Measurements from ENCODE around the gene EFCAB8. TPM values are rescaled to one million over a fixed set of nuclear protein-coding genes. Genes with fewer than 3 reads are reported as not detected.

The EFCAB8 gene
- total RNA-seq, 1 donor = 1.3 TPM

GRCh38 chr20:32820698-32821377 lies 37.9 kb upstream of the EFCAB8 start:
- H3K4me3 ChIP-seq (ENCODE audit: low read depth, low read length) = peak overlapping the region; percentile 92
- DNase-seq (ENCODE audit: low read depth) = peak; percentile 11
- no peak for TF ChIP-seq CTCF (IDR thresholded peaks at IDR 0.05; ENCODE audit: insufficient read depth, low read depth, low read length)

- no peak for DNase-seq (ENCODE audit: low read depth)
- no peak overlapping the region for H3K4me3 ChIP-seq (ENCODE audit: low read depth, low read length)
- TF ChIP-seq CTCF (IDR thresholded peaks at IDR 0.05; ENCODE audit: insufficient read depth, low read depth, low read length) = no peak
Measured at GRCh38 chr20:32822225-32822624, 36.5 kb upstream of the EFCAB8 start.

- no peak overlapping the region for H3K4me3 ChIP-seq (ENCODE audit: low read depth, low read length)
- TF ChIP-seq CTCF (IDR thresholded peaks at IDR 0.05; ENCODE audit: insufficient read depth, low read depth, low read length) = peak; percentile 25
- DNase-seq (ENCODE audit: low read depth) = peak; percentile 92
Measured at GRCh38 chr20:32823078-32823477, 35.6 kb upstream of the EFCAB8 start.

- DNase-seq (ENCODE audit: low read depth) = peak; percentile 67
- TF ChIP-seq CTCF (IDR thresholded peaks at IDR 0.05; ENCODE audit: insufficient read depth, low read depth, low read length) = no peak
- no peak overlapping the region for H3K4me3 ChIP-seq (ENCODE audit: low read depth, low read length)
Measured at GRCh38 chr20:32823737-32824588, 34.8 kb upstream of the EFCAB8 start.

GRCh38 chr20:32828029-32828680 lies 30.6 kb upstream of the EFCAB8 start:
- TF ChIP-seq CTCF (IDR thresholded peaks at IDR 0.05; ENCODE audit: insufficient read depth, low read depth, low read length) = no peak
- no peak for DNase-seq (ENCODE audit: low read depth)
- no peak overlapping the region for H3K4me3 ChIP-seq (ENCODE audit: low read depth, low read length)

GRCh38 chr20:32829311-32830005 lies 29.3 kb upstream of the EFCAB8 start:
- H3K4me3 ChIP-seq (ENCODE audit: low read depth, low read length) = no peak overlapping the region
- no peak for TF ChIP-seq CTCF (IDR thresholded peaks at IDR 0.05; ENCODE audit: insufficient read depth, low read depth, low read length)
- no peak for DNase-seq (ENCODE audit: low read depth)

All from fibroblast of villous mesenchyme (primary cell).